EL (cell line): Measurements from ENCODE around the gene CWC27.
"Not testable (repeated sequence)": the region's sequence is repeated elsewhere in the genome, so short reads cannot be mapped to it uniquely, and the experiment has no call there.

Source experiments
- DNase-seq: peaks from one replicate; pipeline ENCODE4 v3.0.0-alpha.2; 2016

CWC27 gene

GRCh38 chr5:64839936-64840335, 71.2 kb downstream of the CWC27 start:
- DNase-seq, result no peak

GRCh38 chr5:64840958-64841357, 72.2 kb downstream of the CWC27 start:
- DNase-seq, result no peak

- no peak for DNase-seq
Measured at GRCh38 chr5:64853777-64854176, 85.0 kb downstream of the CWC27 start.

GRCh38 chr5:64854855-64855254, 86.1 kb downstream of the CWC27 start:
- DNase-seq, result peak; percentile 13

GRCh38 chr5:64859881-64860280, 91.2 kb downstream of the CWC27 start:
- DNase-seq, result no peak

DNA sequence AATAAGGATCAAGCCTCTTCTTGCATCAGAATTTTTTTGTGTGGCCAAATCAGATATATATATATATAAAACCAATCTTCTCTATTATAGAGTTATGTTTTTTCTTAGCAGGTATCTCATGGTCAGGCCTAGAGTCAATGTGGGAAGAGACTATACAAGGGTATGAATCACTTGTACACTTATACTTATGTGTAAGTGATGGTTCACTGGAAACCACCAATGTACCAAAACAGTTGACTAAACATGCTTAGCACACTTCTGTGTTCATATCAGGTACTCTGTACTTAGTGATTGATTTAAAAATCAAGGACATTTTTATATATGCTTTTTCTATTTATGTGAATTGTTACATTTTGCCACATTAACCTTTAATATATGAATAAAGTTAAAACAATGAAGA, 92.6 kb downstream of the CWC27 start:
- DNase-seq, result no peak

- no peak for DNase-seq
Measured at GRCh38 chr5:64864171-64864570, 95.4 kb downstream of the CWC27 start.

DNA sequence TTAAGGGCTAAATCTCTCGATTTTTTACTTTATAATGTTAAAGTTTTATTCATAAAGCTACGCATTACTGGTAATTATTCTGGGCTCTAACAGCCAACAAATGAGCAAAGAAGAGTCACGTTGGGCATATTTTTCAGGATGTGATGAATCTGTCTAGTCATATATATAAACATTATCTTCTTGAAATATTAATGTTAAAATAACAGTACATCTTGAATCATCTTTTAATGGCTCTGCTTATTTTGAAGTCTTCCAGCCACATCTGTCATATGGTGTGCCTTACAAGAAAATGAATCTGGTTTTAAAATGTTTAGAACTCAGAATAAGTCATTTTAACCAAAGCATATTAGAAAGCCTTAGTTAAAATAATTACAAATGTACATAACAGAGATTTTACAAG, 96.9 kb downstream of the CWC27 start:
- DNase-seq, result no peak

- peak; percentile 71 for DNase-seq
Measured at GRCh38 chr5:64869419-64869818, 100.7 kb downstream of the CWC27 start.

GRCh38 chr5:64872044-64872443, 103.3 kb downstream of the CWC27 start:
- peak; percentile 30 for DNase-seq

GRCh38 chr5:64873441-64873840, 104.7 kb downstream of the CWC27 start:
- no peak for DNase-seq

DNA sequence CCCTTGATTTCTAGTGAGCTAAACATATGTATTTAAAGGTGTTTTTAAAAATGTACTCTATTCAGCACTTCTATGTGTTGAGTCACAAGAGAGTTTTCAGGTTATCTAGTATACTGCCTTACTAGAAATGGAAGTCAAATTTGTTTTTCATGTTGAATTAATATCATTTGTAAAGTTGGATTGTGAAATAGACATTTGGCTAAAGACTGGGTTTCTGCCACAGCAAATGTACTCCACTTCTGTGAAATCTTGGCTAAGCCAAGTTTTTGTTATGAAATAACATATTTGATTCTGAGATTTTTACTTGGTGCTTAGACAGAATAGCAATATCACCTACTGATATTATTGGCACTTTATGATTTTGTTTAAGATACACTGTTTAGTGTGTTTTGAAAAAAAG, 106.0 kb downstream of the CWC27 start:
- no peak for DNase-seq

GRCh38 chr5:64876203-64876602, 107.5 kb downstream of the CWC27 start:
- no peak for DNase-seq

DNA sequence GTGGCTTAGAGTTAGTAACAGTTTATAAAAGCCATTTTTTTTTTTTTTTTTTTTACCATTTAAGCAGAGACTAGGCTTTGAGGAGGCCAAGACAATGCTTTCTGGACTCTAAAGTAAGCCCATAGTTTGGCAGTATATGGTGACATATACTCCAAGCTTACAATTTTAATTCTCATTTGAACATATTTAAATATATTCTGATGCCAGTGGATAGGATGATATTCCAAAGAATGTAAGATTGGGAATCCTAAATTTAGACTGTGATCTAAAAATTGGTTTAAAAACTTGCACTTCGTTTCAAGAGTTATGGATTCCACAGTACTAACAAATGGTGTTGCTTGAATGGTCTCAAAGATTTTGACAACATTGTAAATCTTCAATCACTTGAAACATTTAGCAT, 112.1 kb downstream of the CWC27 start:
- no peak for DNase-seq

DNA sequence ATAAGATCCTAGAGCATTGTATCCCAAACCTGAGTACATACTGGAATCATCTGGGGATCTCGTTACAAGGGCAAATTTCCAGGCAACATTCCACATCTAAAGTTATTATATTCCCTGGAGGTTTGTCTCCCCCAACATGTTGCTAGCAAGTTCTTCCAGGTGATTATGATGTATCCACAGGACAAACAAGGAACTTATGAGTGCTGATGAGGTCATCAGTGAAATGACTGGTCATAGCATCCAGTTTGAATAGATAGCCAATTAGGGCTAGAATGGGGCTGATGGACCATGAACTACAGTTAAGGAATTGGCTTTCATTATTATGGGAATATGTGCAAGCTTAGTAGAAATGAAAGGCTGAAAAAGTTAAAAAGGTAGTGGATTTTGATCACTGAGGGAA, 115.2 kb downstream of the CWC27 start:
- no peak for DNase-seq

DNA sequence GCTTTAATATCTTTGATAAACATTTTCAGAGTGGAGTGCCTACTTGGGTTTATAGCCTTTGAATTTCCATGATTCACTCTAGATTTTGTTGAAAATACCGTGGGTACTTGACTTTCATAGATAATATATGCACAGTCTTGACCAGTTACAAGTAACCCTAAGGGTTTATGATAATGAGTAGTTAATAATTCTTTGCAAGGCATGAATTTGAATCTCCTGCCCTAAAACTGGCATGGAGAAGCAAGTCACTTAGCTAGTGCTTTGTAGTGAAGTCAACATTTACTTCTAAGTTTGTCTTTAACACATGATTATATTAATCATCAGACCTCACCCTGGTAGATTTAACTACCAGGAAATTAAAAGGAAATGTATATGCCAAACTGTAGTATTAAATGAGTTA, 115.8 kb downstream of the CWC27 start:
- no peak for DNase-seq

- DNase-seq, result no peak
Measured at GRCh38 chr5:64887910-64888309, 119.2 kb downstream of the CWC27 start.

- no peak for DNase-seq
Measured at GRCh38 chr5:64895748-64896147, 127.0 kb downstream of the CWC27 start.

GRCh38 chr5:64899838-64900237, 131.1 kb downstream of the CWC27 start:
- DNase-seq, result no peak

- DNase-seq, result no peak
Measured at GRCh38 chr5:64900618-64901017, 131.9 kb downstream of the CWC27 start.

DNA sequence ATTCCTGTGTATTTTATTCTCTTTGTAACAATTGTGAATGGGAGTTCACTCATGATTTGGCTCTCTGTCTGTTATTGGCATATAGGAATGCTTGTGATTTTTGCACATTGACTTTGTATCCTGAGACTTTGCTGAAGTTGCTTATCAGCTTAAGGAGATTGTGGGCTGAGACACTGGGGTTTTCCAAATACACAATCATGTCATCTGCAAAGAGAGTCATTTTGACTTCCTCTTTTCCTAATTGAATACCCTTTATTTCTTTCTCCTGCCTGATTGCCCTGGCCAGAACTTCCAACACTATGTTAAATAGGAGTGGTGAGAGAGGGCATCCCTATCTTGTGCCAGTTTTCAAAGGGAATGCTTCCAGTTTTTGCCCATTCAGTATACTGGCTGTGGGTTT, 138.7 kb downstream of the CWC27 start:
- DNase-seq, result not testable (repeated sequence)

- peak; percentile 49 for DNase-seq
Measured at GRCh38 chr5:64914396-64914795, 145.7 kb downstream of the CWC27 start.

GRCh38 chr5:64918083-64918482, 149.4 kb downstream of the CWC27 start:
- DNase-seq, result no peak

DNA sequence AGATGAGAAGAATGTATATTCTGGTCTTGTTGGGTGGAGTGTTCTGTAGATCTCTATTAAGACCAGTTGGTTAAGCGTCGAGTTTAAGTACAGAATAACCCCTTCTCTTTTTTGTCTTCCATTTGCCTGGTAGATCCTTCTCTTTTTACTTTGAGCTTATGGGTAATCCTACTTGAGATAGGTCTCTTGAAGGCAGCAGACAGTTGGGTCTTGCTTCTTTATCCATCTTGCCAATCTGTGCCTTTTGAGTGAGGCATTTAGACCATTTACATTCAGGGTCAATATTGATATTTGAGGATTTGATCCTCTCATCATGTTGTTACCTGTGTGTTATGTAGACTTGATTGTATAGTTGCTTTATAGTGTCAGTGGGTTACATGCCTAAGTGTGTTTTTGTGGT, 152.7 kb downstream of the CWC27 start:
- DNase-seq, result no peak

DNA sequence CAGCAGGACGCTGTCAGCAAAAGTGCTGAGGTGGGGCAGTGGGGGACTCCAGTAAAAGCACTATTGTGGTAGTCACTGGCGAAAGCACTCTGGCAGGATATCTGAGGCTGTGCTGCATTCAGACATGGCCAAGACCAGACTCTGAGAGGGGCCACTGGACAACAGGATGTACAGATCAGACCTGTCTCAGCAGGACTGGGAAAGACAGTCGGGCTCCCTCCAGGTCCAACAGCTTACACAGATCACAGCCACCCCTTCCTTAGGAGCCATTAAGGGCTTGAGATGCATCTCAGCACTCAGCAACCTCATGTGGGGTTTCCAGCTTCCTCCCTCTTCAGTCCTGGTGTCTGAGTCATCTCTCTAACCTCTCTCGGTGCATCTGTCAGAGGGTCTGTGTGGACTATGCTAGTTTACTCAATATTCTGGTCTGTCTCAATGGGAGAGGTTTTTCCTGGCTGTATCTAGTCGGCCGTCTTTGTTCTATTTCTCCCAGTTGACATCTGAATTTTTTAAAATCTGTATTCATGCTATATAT, 154.5 kb downstream of the CWC27 start:
- DNase-seq, result peak; percentile 71

- no peak for DNase-seq
Measured at GRCh38 chr5:64925123-64925522, 156.4 kb downstream of the CWC27 start.
